IPS-15b (cell line): ENCODE measurements around the gene FNTB.

Experiments
- H3K27me3 ChIP-seq: one replicate; pipeline ENCODE4 v1.6.1; 2013; ENCODE audit warnings: low read length; ENCODE audit not compliant: control insufficient read depth, insufficient read depth
- H3K36me3 ChIP-seq: one replicate; pipeline ENCODE4 v1.6.1; 2013; ENCODE audit warnings: low read length; ENCODE audit not compliant: control insufficient read depth, insufficient read depth
- H3K4me1 ChIP-seq: one replicate; pipeline ENCODE4 v1.6.1; 2013; ENCODE audit warnings: mild to moderate bottlenecking, low read length; ENCODE audit not compliant: control insufficient read depth, insufficient read depth
- H3K4me3 ChIP-seq: one replicate; pipeline ENCODE4 v1.5.1; 2013; ENCODE audit warnings: low read depth, low read length
- H3K9ac ChIP-seq: one replicate; pipeline ENCODE4 v1.6.1; 2013; ENCODE audit warnings: low read depth, mild to moderate bottlenecking, low read length
- H3K9me3 ChIP-seq: one replicate; pipeline ENCODE4 v1.6.1; 2013; ENCODE audit warnings: mild to moderate bottlenecking, low read length; ENCODE audit not compliant: control insufficient read depth, insufficient read depth

The FNTB gene

GRCh38 chr14:65043893-65044595 lies 57.3 kb downstream of the FNTB start:
- Histone ChIP-seq H3K4me1 (no peaks in the 10 kb centered on the region), H3K27me3 (no peaks in the 10 kb centered on the region), H3K9ac (no peak overlapping the region), H3K4me3 (no peak overlapping the region), H3K36me3 (peaks cover 2% of the 10 kb centered on the region), H3K9me3 (no peaks in the 10 kb centered on the region)

- H3K4me3 ChIP-seq, result no peak overlapping the region
- peaks cover 2% of the 10 kb centered on the region for H3K36me3 ChIP-seq
- H3K27me3 ChIP-seq, result no peaks in the 10 kb centered on the region
- no peaks in the 10 kb centered on the region for H3K4me1 ChIP-seq
- no peaks in the 10 kb centered on the region for H3K9me3 ChIP-seq
- no peak overlapping the region for H3K9ac ChIP-seq
Measured at GRCh38 chr14:65044596-65044959, 57.9 kb downstream of the FNTB start.

- H3K4me3 ChIP-seq, result no peak overlapping the region
- no peaks in the 10 kb centered on the region for H3K9me3 ChIP-seq
- H3K27me3 ChIP-seq, result no peaks in the 10 kb centered on the region
- H3K36me3 ChIP-seq, result peaks cover 2% of the 10 kb centered on the region
- H3K4me1 ChIP-seq, result no peaks in the 10 kb centered on the region
- no peak overlapping the region for H3K9ac ChIP-seq
Measured at GRCh38 chr14:65045006-65045405, 58.3 kb downstream of the FNTB start.

- Histone ChIP-seq H3K27me3 (no peaks in the 10 kb centered on the region), H3K9me3 (no peaks in the 10 kb centered on the region), H3K4me3 (no peak overlapping the region), H3K9ac (no peak overlapping the region), H3K36me3 (peaks cover 2% of the 10 kb centered on the region), H3K4me1 (no peaks in the 10 kb centered on the region)
Measured at GRCh38 chr14:65045709-65046108, 59.0 kb downstream of the FNTB start.

- H3K4me1 ChIP-seq, result no peaks in the 10 kb centered on the region
- no peaks in the 10 kb centered on the region for H3K27me3 ChIP-seq
- peaks cover 5% of the 10 kb centered on the region for H3K36me3 ChIP-seq
- H3K4me3 ChIP-seq, result no peak overlapping the region
- H3K9ac ChIP-seq, result no peak overlapping the region
- no peaks in the 10 kb centered on the region for H3K9me3 ChIP-seq
Measured at GRCh38 chr14:65052832-65053231, 66.1 kb downstream of the FNTB start.

GRCh38 chr14:65053466-65053865 lies 66.8 kb downstream of the FNTB start:
- Histone ChIP-seq H3K36me3 (peaks cover 5% of the 10 kb centered on the region), H3K9ac (no peak overlapping the region), H3K4me1 (no peaks in the 10 kb centered on the region), H3K4me3 (no peak overlapping the region), H3K27me3 (no peaks in the 10 kb centered on the region), H3K9me3 (no peaks in the 10 kb centered on the region)

- Histone ChIP-seq H3K4me1 (no peaks in the 10 kb centered on the region), H3K9ac (no peak overlapping the region), H3K9me3 (no peaks in the 10 kb centered on the region), H3K36me3 (peaks cover 5% of the 10 kb centered on the region), H3K4me3 (no peak overlapping the region), H3K27me3 (no peaks in the 10 kb centered on the region)
Measured at GRCh38 chr14:65054471-65055085, 67.9 kb downstream of the FNTB start.

- H3K4me1 ChIP-seq, result no peaks in the 10 kb centered on the region
- H3K36me3 ChIP-seq, result peaks cover 16% of the 10 kb centered on the region
- H3K4me3 ChIP-seq, result no peak overlapping the region
- no peaks in the 10 kb centered on the region for H3K27me3 ChIP-seq
- H3K9ac ChIP-seq, result no peak overlapping the region
- no peaks in the 10 kb centered on the region for H3K9me3 ChIP-seq
Measured at GRCh38 chr14:65057695-65058094, 71.0 kb downstream of the FNTB start.

- Histone ChIP-seq H3K4me1 (no peaks in the 10 kb centered on the region), H3K36me3 (peaks cover 14% of the 10 kb centered on the region), H3K27me3 (no peaks in the 10 kb centered on the region), H3K9ac (no peak overlapping the region), H3K9me3 (no peaks in the 10 kb centered on the region), H3K4me3 (no peak overlapping the region)
Measured at GRCh38 chr14:65062096-65063075, 75.7 kb downstream of the FNTB start.

- no peak overlapping the region for H3K4me3 ChIP-seq
- peaks cover 14% of the 10 kb centered on the region for H3K36me3 ChIP-seq
- H3K4me1 ChIP-seq, result no peaks in the 10 kb centered on the region
- H3K9ac ChIP-seq, result no peak overlapping the region
- no peaks in the 10 kb centered on the region for H3K27me3 ChIP-seq
- no peaks in the 10 kb centered on the region for H3K9me3 ChIP-seq
Measured at GRCh38 chr14:65065719-65066118, 79.0 kb downstream of the FNTB start.

GRCh38 chr14:65069874-65070413 lies 83.2 kb downstream of the FNTB start:
- no peaks in the 10 kb centered on the region for H3K9me3 ChIP-seq
- H3K9ac ChIP-seq, result no peak overlapping the region
- no peak overlapping the region for H3K4me3 ChIP-seq
- no peaks in the 10 kb centered on the region for H3K4me1 ChIP-seq
- H3K36me3 ChIP-seq, result no peaks in the 10 kb centered on the region
- no peaks in the 10 kb centered on the region for H3K27me3 ChIP-seq
